NOMO-1 (cell line): ENCODE measurements around the gene TAB3.

ENCODE experiments used
- DNase-seq, 2 experiments: peaks; one replicate each; lab custom pipeline; 2025; ENCODE audit not compliant: unreplicated experiment in 2 of 2; lab: John Stamatoyannopoulos, UW

TAB3 gene

DNA sequence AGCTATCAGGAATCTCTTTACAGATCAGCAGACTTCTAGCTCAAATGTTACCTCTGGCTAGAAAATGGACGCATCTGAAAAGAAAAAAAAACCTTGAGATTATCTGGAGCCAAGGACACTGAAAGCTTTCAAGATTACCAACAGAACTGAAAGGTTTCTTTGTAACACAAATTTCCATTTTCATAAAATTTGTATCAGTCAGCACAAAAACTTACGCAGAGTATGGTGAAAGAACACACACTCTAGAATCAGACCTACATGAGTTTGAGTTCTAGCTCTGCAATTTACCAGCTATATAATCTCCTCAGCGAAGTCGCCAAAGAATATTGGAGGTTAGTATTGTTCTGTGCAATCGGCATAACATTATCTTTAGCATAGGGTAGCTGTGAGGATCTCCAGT, 1.8 kb downstream of the TAB3 start:
- no peak for DNase-seq

DNA sequence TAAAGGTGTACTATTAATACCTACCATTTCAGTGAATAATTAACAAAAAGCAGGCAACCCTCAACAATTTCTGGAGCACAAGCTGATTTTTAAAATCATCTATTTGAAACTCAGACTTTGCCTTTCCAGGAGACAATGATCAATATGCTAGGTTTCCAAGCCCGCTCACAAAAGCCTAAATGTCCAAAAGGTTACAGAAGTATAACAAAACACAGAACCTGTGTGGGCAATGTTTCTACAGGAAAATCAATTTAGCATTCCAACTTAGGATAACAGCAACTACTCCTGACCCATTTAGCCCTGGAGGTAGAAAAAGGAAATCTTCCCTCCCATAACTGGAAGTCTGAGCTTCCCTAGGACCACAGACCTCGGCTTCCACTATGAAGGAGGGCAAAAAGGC, 3.9 kb downstream of the TAB3 start:
- DNase-seq: no peak

GRCh38 chrX:30883138-30883537, 5.9 kb downstream of the TAB3 start:
- no peak for DNase-seq

GRCh38 chrX:30881797-30882196, 7.3 kb downstream of the TAB3 start:
- no peak for DNase-seq

GRCh38 chrX:30881390-30881789, 7.7 kb downstream of the TAB3 start:
- no peak for DNase-seq

DNA sequence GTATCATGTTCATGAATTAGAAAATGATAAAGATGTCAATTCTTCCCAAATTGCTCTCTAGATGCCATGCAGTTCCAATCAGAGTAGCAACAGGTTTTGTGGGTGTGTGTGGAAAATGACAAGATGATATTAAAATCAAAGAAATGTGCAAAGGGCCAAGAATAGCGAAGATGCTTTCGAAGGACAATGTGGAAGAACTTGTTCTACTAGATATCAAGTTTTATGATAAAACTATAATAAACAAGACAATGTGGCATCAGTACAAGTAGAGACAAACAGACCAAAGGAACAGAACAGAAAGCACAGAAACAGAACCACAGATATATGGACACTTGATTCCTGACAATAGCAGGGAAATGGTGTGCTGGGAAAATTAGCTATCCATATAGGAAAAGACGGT, 9.0 kb downstream of the TAB3 start:
- DNase-seq: no peak

- no peak for DNase-seq
Measured at GRCh38 chrX:30876367-30876766, 12.7 kb downstream of the TAB3 start.

DNA sequence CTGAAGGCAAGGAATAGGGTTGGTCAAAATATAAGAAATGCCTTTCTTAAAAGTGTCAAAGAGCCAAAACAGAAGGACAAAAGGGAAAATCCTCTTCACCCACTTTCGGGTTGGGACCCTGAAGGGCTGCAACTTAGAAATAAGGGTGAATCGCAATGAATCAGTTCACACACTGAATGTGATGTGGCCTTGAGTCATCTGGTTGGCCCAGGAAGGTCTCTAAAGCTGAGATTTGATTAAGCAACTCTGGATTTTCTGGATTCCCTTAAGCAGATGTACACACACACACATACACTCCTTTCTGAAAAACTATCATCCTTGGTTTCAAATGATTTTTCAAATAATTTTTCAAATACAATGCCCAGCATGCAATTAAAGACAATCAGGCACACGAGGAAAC, 13.1 kb downstream of the TAB3 start:
- DNase-seq: no peak

DNA sequence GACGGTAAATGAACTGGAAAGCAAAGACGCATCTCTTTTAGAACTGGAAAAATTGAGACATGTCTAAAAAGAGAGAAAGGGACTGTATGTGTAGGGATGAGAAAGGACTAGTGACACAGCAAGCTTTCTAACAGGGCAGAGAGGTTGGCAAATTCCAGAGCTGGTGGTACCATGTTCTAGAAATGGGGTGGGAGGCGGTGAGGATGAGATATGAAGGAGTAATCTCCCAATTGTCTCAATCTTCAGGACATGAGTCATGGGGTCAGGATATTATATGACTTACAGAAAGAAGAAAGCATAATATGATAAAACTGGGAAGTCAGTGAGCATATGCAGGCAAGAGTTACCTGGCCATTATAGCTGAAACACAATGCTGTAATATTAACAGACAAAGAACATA, 14.2 kb downstream of the TAB3 start:
- no peak for DNase-seq

- no peak for DNase-seq
Measured at GRCh38 chrX:30870572-30870971, 18.5 kb downstream of the TAB3 start.

- DNase-seq: no peak
Measured at GRCh38 chrX:30865612-30866011, 23.4 kb downstream of the TAB3 start.

DNA sequence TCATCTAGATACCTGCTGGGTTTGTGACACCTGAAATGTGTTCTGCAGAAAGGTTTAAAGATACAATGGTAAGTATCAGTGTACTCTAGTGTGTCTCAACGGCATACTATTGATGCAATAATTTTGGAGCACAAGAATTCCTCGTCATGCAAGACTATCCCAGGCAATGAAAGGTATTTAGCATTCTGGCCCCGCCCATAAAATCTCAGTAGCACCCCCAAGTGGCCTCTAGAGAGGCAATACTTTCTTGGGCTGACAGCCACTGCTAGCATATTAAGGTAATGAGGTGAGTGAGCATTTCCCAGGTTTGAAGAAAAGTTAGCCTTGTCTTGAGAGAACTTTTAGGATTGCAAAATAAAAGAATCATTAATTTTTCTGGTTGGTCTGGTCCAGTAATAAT, 24.0 kb downstream of the TAB3 start:
- DNase-seq: peak in 1 of 2 experiments; percentile 15

DNA sequence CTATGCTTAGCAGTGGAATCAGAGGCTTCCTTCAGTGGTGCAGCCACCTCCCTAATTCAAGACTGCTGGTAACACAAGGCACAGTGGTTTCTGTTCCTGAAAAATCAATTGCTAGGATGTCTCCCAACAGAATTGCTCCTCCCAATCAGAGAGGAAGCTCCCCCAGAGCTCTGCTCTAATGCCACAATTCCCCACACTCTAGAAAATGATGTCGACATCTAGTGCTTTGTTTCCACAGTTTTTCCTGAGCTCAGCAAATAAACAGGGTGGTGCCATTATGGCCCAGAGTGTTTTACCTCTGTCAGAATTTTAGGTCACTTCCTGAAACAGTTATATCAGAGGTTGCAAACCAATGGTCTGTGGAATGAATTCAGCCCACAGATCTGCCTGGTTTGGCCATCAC, 24.7 kb downstream of the TAB3 start:
- peak; percentile 25 to 72 for DNase-seq

DNA sequence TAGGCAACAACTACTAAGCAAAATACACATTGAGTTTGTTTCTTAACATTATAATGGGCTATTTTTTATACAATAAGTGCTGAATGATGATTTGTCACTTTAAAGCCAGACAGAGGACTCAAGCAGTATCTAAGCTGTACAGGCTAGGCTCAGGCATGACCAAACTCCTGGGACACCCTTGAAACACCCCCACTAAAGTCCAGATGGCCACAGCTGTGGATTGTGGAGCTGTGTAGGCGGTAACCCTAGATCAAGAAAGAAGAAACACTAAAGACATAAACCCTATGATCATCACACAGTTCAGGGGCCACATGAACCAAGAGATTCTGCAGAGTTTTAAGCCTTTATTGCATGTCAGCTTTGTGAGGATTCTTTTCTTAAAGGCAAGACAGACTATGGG, 25.1 kb downstream of the TAB3 start:
- DNase-seq: no peak

DNA sequence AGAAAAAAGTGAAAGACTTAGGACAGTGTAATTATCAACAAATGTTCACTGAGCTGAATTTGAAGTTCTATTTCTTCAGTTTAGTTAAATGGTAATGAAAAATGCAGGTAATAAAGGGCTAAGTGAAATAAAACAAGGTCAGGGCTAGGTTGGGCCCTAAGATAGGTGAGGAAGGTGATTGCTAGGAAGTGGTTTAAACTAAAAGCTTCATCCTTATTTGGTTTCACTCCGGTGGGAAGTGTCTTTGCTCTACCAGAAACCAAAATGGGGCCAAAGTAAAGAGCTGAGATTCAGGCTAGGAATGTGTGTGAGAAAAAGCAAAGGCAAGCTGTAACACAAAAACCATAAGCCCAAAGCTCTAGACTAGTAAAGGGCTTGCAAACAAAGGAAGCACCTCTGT, 31.0 kb downstream of the TAB3 start:
- DNase-seq: no peak

- no peak for DNase-seq
Measured at GRCh38 chrX:30851449-30851848, 37.6 kb downstream of the TAB3 start.

GRCh38 chrX:30835373-30835772, 53.7 kb downstream of the TAB3 start:
- no peak for DNase-seq

DNA sequence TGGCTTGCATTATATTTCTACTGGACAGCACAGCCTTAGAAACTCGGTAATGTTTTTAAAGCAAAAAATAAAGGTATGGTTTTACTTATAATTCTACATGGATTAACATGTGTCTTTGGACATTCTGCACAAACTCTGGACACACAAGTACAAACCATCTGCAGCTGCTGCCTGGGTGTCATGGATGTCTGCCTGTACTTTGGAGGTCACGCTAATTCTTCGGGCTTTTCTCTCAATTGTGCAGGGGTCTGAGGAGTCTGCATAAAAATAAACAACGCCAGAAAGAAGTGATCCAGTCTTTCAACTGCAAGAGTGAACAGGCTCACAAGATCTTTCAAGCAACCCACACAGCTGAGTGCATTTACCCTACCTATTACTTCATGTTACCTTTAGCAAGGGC, 55.2 kb downstream of the TAB3 start:
- no peak for DNase-seq

GRCh38 chrX:30831082-30831481, 58.0 kb downstream of the TAB3 start:
- DNase-seq: no peak

DNA sequence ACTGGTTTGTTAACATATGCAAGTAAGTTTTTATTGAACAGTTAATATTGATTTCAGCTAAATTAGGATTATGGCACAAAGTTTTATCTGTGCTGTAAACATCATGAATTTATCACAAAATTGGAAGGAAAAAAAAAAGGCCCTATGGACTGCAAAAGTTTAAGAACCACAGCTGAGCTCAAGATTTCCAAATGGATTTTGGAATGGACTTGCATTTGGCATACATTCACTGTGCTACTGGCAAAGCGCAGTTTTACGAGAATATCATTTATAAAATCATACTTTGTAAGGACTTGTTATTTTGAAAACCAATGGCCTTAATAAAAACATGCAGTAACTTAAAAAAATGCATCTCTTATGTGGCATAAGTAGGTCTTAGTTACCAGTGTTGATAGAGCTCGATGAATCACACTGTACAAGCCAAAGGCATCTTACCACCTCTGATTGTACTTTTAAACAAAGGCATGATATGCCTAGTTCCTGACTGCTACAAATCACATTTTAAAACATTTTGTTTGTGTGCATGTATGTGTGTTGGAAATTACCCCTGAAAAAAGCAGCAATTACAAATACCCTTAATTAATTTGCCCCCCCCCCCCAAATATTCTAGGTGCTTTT, 58.6 kb downstream of the TAB3 start:
- no peak for DNase-seq

GRCh38 chrX:30824275-30824674, 64.8 kb downstream of the TAB3 start:
- DNase-seq: no peak

DNA sequence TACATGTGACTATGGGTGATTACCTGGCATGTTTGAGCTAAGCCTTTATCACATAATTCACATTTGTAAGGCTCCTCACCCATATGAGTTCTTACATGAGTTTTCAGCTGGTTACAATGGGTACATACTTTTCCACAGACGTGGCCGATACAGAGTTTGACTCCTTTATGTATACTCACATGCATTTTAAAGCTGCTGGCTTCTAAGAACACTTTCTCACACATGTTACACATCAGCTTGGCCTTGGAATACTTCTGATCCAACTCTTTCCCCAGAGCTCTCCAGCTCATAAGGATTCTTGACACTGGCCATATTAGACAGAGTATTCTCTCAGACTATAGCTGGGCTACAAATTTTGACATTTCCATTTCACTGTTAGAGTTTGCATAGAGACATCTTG, 66.3 kb downstream of the TAB3 start:
- DNase-seq: no peak

GRCh38 chrX:30822068-30822681, 66.9 kb downstream of the TAB3 start:
- DNase-seq: peak in 1 of 2 experiments; percentile 19
